Ureter (tissue), 1 donor: ENCODE results near the gene LUC7L2. TPM values are rescaled to one million over a fixed set of nuclear protein-coding genes. Genes with fewer than 3 reads are reported as not detected.
"Not testable (repeated sequence)": the region's sequence is repeated elsewhere in the genome, so short reads cannot be mapped to it uniquely, and the experiment has no call there.

ENCODE experiments used
- DNase-seq: peaks from one replicate; pipeline ENCODE4 v3.0.0-alpha.2; 2020; ENCODE audit warnings: low spot score
- total RNA-seq: library from RNA; stranded (reverse); gene quantifications from one replicate; pipeline ENCODE4 v1.2.4, GENCODE V29; 2023
- donor health status: DM: yes; HTN: yes; CAD: no.

LUC7L2 gene
- 140 TPM for total RNA-seq

GRCh38 chr7:139359366-139360209, at the start of gene LUC7L2:
Gene LUC7L2, plus strand, starts transcription at chr7:139359894. Its CDS starts 368 bp downstream, at chr7:139360262.
- peak; percentile 100 for DNase-seq

- no peak for DNase-seq
Observed at GRCh38 chr7:139317939-139318505, 41.7 kb upstream of the LUC7L2 start.

GRCh38 chr7:139321071-139321745, 38.5 kb upstream of the LUC7L2 start:
- no peak for DNase-seq

- not testable (repeated sequence) for DNase-seq
Observed at GRCh38 chr7:139324709-139325108, 35.0 kb upstream of the LUC7L2 start.

GRCh38 chr7:139328375-139328774, 31.3 kb upstream of the LUC7L2 start:
- no peak for DNase-seq

- no peak for DNase-seq
Observed at GRCh38 chr7:139329119-139329518, 30.6 kb upstream of the LUC7L2 start.

GRCh38 chr7:139330333-139331030, 29.2 kb upstream of the LUC7L2 start:
- no peak for DNase-seq

- DNase-seq = no peak
Observed at GRCh38 chr7:139332697-139333359, 26.9 kb upstream of the LUC7L2 start.

- DNase-seq = not testable (repeated sequence)
Observed at GRCh38 chr7:139333443-139333842, 26.3 kb upstream of the LUC7L2 start.

- no peak for DNase-seq
Observed at GRCh38 chr7:139334399-139335150, 25.1 kb upstream of the LUC7L2 start.

- no peak for DNase-seq
Observed at GRCh38 chr7:139339025-139339424, 20.7 kb upstream of the LUC7L2 start.

- DNase-seq = no peak
Observed at GRCh38 chr7:139339698-139340036, 20.0 kb upstream of the LUC7L2 start.

GRCh38 chr7:139340037-139340807, 19.5 kb upstream of the LUC7L2 start:
- DNase-seq = peak; percentile 100

GRCh38 chr7:139340808-139341057, 19.0 kb upstream of the LUC7L2 start:
- DNase-seq = no peak

GRCh38 chr7:139341058-139341775, 18.5 kb upstream of the LUC7L2 start, which contains the start of gene FMC1:
Gene FMC1, plus strand, starts transcription at chr7:139341337. Its CDS starts 48 bp downstream, at chr7:139341385.
- DNase-seq = peak; percentile 97

- DNase-seq = no peak
Observed at GRCh38 chr7:139341776-139342226, 17.9 kb upstream of the LUC7L2 start.

- DNase-seq = no peak
Observed at GRCh38 chr7:139345042-139345441, 14.7 kb upstream of the LUC7L2 start.

- no peak for DNase-seq
Observed at GRCh38 chr7:139351027-139351426, 8.7 kb upstream of the LUC7L2 start.

GRCh38 chr7:139354729-139355128, 5.0 kb upstream of the LUC7L2 start:
- no peak for DNase-seq

GRCh38 chr7:139355320-139355719, 4.4 kb upstream of the LUC7L2 start:
- no peak for DNase-seq
